HCT116 (cell line): ENCODE results near the gene LMO7. TPM values are rescaled to one million over a fixed set of nuclear protein-coding genes. Genes with fewer than 3 reads are reported as not detected.

Source experiments
- ATAC-seq: fragments of 200-7000 bp; cut with Tn5 transposase; 2 replicates; pipeline ENCODE4 v1.9.1; 2020; ENCODE audit warnings: mild to moderate bottlenecking, moderate library complexity
- BruUV-seq: library from RNA; stranded (reverse); fragments of 400-500 nt; replicated peaks from 2 replicates; lab custom pipeline; 2021; lab: Mats Ljungman, UMichigan
- CTCF ChIA-PET: fragments of 300-600 bp; sonication (Branson Sonifier 250); formaldehyde crosslinking; loops from one replicate; lab custom pipeline; 2021; ENCODE audit warnings: antibody characterized with exemption; lab: Charles Lee
- POLR2A ChIA-PET: fragments of 300-600, 350-600 bp; sonication (Branson Sonifier 250); formaldehyde crosslinking; loops from one replicate; lab custom pipeline; 2021; ENCODE audit warnings: antibody characterized with exemption; lab: Charles Lee
- RAD21 ChIA-PET, 2 experiments: fragments of 300-600 bp; sonication (Branson Sonifier 250); formaldehyde crosslinking; loops; one replicate each; lab custom pipeline; 2023; ENCODE audit warnings: low total read pairs in 2 of 2; ENCODE audit not compliant: uncharacterized antibody in 2 of 2, unreplicated experiment in 2 of 2, low non-redundant PET in 1 of 2; lab: Charles Lee
- DNase-seq: peaks from one replicate; pipeline ENCODE4 v3.0.0-alpha.2; 2010; ENCODE audit warnings: low read depth, low spot score
- H2AFZ ChIP-seq: fragments of 200-600 bp; shearing (Covaris generic), sonication (generic); 2 replicates; pipeline ENCODE4 v1.6.1; 2017; ENCODE audit warnings: low read depth, mixed run types, mixed read lengths, antibody characterized with exemption, low read length; ENCODE audit not compliant: poor library complexity, severe bottlenecking
- H3K27ac ChIP-seq: 2 replicates; pipeline ENCODE4 v1.5.1; 2012; ENCODE audit warnings: low read depth, low read length
- H3K27me3 ChIP-seq: fragments of 200-600 bp; sonication (generic); 2 replicates; pipeline ENCODE4 v1.6.1; 2016; ENCODE audit warnings: mixed run types, low read length, mixed read lengths; ENCODE audit not compliant: insufficient read depth
- H3K36me3 ChIP-seq, 2 experiments: fragments of 200-500 bp in 1 of 2; fragments of 200-600 bp in 1 of 2; sonication (Bioruptor generic) in 1 of 2; sonication (generic) in 1 of 2; 2 replicates each; pipeline versions ENCODE4 v1.5.1 to v1.6.1; 2014 to 2016; ENCODE audit warnings: low read length in 2 of 2, inconsistent platforms in 1 of 2, mixed read lengths in 1 of 2, mixed run types in 1 of 2; ENCODE audit not compliant: insufficient read depth in 2 of 2, control insufficient read depth in 1 of 2
- H3K4me1 ChIP-seq, 2 experiments: fragments of 200-600 bp in 1 of 2; sonication (generic) in 1 of 2; 2 replicates each; pipeline versions ENCODE4 v1.5.1 to v1.6.1; 2012 to 2017; ENCODE audit warnings: low read length in 2 of 2, inconsistent platforms in 1 of 2, mild to moderate bottlenecking in 1 of 2, mixed read lengths in 1 of 2, mixed run types in 1 of 2, moderate library complexity in 1 of 2; ENCODE audit not compliant: insufficient read depth in 2 of 2, control insufficient read depth in 1 of 2
- H3K4me2 ChIP-seq: fragments of 200-600 bp; sonication (generic); 2 replicates; pipeline ENCODE4 v1.6.1; 2017; ENCODE audit warnings: mixed run types, low read length, mixed read lengths
- H3K4me3 ChIP-seq, 2 experiments: fragments of 200-600 bp in 1 of 2; sonication (generic) in 1 of 2; replicated peaks in 1 of 2; 2 replicates each; pipeline ENCODE4 v1.5.1; 2011 to 2016; ENCODE audit warnings: low read length in 2 of 2, control low read depth in 1 of 2, low read depth in 1 of 2, mild to moderate bottlenecking in 1 of 2, mixed read lengths in 1 of 2, mixed run types in 1 of 2
- H3K79me2 ChIP-seq: fragments of 200-600 bp; sonication (generic); 2 replicates; pipeline ENCODE4 v1.6.1; 2017; ENCODE audit warnings: mild to moderate bottlenecking, mixed run types, low read length, moderate library complexity, mixed read lengths; ENCODE audit not compliant: insufficient read depth
- H3K9ac ChIP-seq: fragments of 200-600 bp; sonication (generic); 2 replicates; pipeline ENCODE4 v1.6.1; 2016; ENCODE audit warnings: low read length, mixed read lengths
- H3K9me2 ChIP-seq: fragments of 200-600 bp; sonication (generic), shearing (Covaris generic); 2 replicates; pipeline ENCODE4 v1.6.1; 2017; ENCODE audit warnings: mixed run types, mild to moderate bottlenecking, moderate library complexity; ENCODE audit not compliant: insufficient read depth
- H3K9me3 ChIP-seq, 2 experiments: fragments of 200-500 bp in 1 of 2; fragments of 200-600 bp in 1 of 2; sonication (Bioruptor generic) in 1 of 2; sonication (generic) in 1 of 2; 2 replicates each; pipeline ENCODE4 v1.6.1; 2014 to 2017; ENCODE audit warnings: low read length in 2 of 2, mixed read lengths in 2 of 2, inconsistent platforms in 1 of 2, low read depth in 1 of 2, mild to moderate bottlenecking in 1 of 2, mixed run types in 1 of 2, moderate library complexity in 1 of 2; ENCODE audit not compliant: control insufficient read depth in 1 of 2, insufficient read depth in 1 of 2
- H4K20me1 ChIP-seq: fragments of 200-600 bp; sonication (generic), shearing (Covaris generic); 2 replicates; pipeline ENCODE4 v1.6.1; 2017; ENCODE audit warnings: mixed run types, mild to moderate bottlenecking, moderate library complexity; ENCODE audit not compliant: insufficient read depth
- CBX3 ChIP-seq: IDR thresholded peaks from 2 replicates; pipeline ENCODE4 v1.6.1; 2012; ENCODE audit warnings: low read depth
- CTCF ChIP-seq, 3 experiments: fragments of 200-600 bp in 1 of 3; sonication (generic) in 1 of 3; IDR thresholded peaks in 2 of 3; conservative IDR thresholded peaks in 1 of 3; 2 replicates each; pipeline ENCODE4 v1.5.1; 2012 to 2017; ENCODE audit warnings: low read depth in 2 of 3, low read length in 2 of 3, antibody characterized with exemption in 1 of 3, borderline replicate concordance in 1 of 3, control low read depth in 1 of 3, mild to moderate bottlenecking in 1 of 3, mixed read lengths in 1 of 3, mixed run types in 1 of 3, moderate library complexity in 1 of 3; ENCODE audit not compliant: insufficient read depth in 1 of 3
- EZH2 ChIP-seq: fragments of 200-600 bp; sonication (generic); IDR thresholded peaks from 2 replicates; pipeline ENCODE4 v1.6.1; 2017; ENCODE audit warnings: antibody characterized with exemption, mixed run types
- POLR2A ChIP-seq: IDR thresholded peaks from 2 replicates; pipeline ENCODE4 v1.7.0; 2011; ENCODE audit warnings: borderline replicate concordance; ENCODE audit not compliant: insufficient read depth, insufficient read length; ENCODE audit errors: extremely low read depth
- POLR2AphosphoS5 ChIP-seq: IDR thresholded peaks from 2 replicates; pipeline ENCODE4 v1.6.1; 2011; ENCODE audit warnings: mild to moderate bottlenecking, low read depth, low read length, moderate library complexity
- SP1 ChIP-seq: IDR thresholded peaks from 2 replicates; pipeline ENCODE4 v1.6.1; 2012; ENCODE audit warnings: low read depth
- ZFX ChIP-seq: fragments of 450-650 bp; IDR thresholded peaks from 2 replicates; pipeline ENCODE4 v1.6.1; 2017
- ZNF274 ChIP-seq: fragments of 200-500 bp; sonication (Bioruptor generic); IDR thresholded peaks from 2 replicates; pipeline ENCODE4 v1.6.1; 2014; ENCODE audit warnings: mild to moderate bottlenecking, low read depth, low read length, inconsistent platforms
- intact Hi-C: fragments of 100-400 bp; cut with micrococcal nuclease; formaldehyde crosslinking; loops from 2 replicates; pipeline ENCODE4 v1.10.0; 2022
- total RNA-seq: library from RNA; stranded (reverse); gene quantifications from one replicate; pipeline ENCODE4 v1.2.1, GENCODE V29; 2021; ENCODE audit not compliant: unreplicated experiment

LMO7 gene
- total RNA-seq, 1 experiment from 2014 or later: 8.1 TPM

- no peak for TF ChIP-seq CTCF (IDR thresholded peaks at IDR 0.05 in 2 of 3, conservative IDR thresholded peaks at IDR 0.05 in 1 of 3; ENCODE audit: borderline replicate concordance in 1 of 3, insufficient read depth in 1 of 3, low read depth in 2 of 3, low read length in 2 of 3)
- TF ChIP-seq CBX3: no peak
- TF ChIP-seq EZH2: no peak
- TF ChIP-seq ZFX: no peak
Measured at GRCh38 chr13:75847588-75847987, 211.5 kb downstream of the LMO7 start (continued).

- BruUV-seq: no TSS peak
- Histone ChIP-seq H3K27me3 (no peaks in the 10 kb centered on the region), H3K79me2 (no peaks in the 10 kb centered on the region), H3K27ac (no peak overlapping the region), H3K4me2 (no peak overlapping the region), H2AFZ (no peak overlapping the region), H3K9me3 (no peaks in the 10 kb centered on the region), H3K4me3 (no peak overlapping the region), H4K20me1 (no peaks in the 10 kb centered on the region), H3K36me3 (no peaks in the 10 kb centered on the region), H3K9ac (no peak overlapping the region), H3K9me2 (no peaks in the 10 kb centered on the region), H3K4me1 (no peaks in the 10 kb centered on the region)
- CTCF ChIA-PET: interaction anchor here (1.3 kb wide), 1 partner anchor 19 kb away, joined by 5 read pairs; no protein-coding TSS in a partner anchor
- DNase-seq (no peak), ATAC-seq (no peak; the same call in 1 of the 2 replicates)
- no peak for TF ChIP-seq SP1
- TF ChIP-seq EZH2: no peak
- TF ChIP-seq ZNF274: no peak
- no peak for TF ChIP-seq POLR2A
- no peak for TF ChIP-seq POLR2AphosphoS5
- intact Hi-C loops: no loop called here
- POLR2A ChIA-PET: no interaction called here
- RAD21 ChIA-PET: no interaction called here
Measured at GRCh38 chr13:75850916-75851315, 214.8 kb downstream of the LMO7 start.
